GF-D8 (cell line): ENCODE data around the gene APMAP.
"Not testable (repeated sequence)": the region's sequence is repeated elsewhere in the genome, so short reads cannot be mapped to it uniquely, and the experiment has no call there.

Source experiments
- DNase-seq: peaks from one replicate; lab custom pipeline; 2025; lab: John Stamatoyannopoulos, UW

APMAP gene

DNA sequence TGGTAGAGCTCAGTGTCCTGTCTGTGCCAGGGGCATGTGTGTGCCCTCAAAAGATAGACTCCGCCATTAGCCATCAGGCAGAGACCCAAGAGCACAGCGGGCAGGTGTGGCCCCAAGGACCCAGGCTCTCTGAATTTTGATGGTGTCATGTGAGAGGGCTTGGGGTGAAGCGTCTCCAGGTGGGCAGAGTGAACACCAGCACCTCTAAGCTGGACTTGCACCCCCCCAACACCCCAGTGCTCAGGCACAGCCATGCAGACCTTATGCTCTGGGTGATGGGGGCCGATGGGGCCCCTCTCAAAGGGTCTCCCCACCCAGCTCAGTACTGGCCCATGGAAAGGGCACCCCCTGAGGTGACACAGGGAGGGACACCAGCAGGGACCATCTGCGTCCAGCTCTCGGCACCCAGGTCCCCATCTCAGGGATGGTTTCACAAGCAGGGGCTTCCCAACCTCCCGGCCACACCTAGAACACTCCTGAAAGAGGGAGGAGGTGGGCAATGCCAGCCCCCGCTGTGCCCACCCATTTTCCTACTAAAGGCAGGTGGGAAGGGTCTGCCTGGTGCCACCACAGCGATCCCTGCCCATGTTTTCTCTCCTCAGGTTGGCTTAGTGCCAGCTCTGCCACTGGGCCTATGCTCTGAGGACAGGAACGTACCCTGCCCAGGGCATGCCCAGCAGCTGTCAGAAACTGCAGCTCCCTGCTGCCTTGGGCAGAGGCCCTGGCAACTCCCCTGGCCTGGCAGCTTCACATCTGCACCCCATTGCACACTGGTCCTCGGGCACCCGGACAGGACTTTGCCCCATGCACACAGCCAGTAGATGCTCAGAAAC lies 40.0 kb downstream of the APMAP start:
- DNase-seq: no peak

DNA sequence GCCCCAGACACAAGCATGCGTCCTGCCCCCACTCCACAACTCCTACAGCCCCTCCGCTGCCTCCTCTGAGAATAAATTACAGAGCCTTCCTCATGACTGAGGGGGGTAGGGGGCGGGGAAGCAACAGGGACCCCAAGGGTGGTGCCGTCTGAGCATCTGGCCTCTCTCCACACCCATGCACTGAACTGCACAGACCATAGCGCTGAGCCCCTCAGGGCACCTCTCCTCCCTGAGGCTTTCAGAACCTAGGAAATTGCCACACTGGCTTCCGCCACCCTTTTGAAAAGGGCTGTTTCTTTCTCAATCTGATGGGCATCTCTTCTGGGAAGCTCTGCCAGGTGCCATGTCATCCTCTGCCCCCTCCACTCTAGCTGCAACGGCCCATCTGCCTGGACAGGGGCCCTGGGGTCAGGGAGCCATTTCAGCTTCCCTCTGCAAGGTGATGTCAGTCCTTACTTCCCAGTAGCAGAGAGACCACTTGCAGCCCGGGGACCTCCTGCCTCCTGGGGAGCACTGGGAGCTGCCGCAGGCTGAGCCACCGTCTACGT lies 40.9 kb downstream of the APMAP start:
- DNase-seq: peak; percentile 95

DNA sequence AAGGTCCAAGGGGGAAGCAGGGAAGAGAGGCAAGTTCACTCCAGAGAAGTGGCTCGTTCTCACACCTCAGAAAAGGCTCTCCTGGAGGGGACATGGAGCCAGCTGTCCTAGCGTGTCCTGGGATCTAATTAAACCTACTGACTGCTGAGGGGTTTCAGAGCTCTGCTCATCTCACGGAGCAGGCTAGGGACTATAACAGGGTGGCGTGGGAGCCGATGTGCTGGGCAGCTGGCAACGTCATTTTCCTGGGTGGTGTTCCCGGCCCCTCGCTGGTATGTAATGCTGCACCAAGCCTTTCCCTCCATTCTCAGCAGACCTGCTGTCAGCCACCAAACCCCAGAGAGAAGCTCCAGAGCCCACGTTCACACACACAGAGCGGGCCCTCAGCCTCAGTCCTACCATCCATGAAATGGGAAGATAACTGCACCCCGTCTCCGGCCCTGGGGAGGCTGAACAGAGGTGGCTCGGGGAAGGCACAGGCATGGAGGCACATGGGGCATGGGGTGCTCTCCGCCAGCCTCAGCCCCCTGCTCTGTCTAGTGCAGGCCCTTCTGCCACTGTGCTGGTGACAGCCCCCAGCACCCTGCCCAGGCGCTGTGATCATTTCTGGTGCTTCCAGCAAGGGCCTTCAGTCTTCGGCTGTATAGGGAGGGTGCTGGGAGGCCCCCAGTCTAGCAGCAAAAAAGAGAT lies 41.6 kb downstream of the APMAP start:
- peak; percentile 50 for DNase-seq

DNA sequence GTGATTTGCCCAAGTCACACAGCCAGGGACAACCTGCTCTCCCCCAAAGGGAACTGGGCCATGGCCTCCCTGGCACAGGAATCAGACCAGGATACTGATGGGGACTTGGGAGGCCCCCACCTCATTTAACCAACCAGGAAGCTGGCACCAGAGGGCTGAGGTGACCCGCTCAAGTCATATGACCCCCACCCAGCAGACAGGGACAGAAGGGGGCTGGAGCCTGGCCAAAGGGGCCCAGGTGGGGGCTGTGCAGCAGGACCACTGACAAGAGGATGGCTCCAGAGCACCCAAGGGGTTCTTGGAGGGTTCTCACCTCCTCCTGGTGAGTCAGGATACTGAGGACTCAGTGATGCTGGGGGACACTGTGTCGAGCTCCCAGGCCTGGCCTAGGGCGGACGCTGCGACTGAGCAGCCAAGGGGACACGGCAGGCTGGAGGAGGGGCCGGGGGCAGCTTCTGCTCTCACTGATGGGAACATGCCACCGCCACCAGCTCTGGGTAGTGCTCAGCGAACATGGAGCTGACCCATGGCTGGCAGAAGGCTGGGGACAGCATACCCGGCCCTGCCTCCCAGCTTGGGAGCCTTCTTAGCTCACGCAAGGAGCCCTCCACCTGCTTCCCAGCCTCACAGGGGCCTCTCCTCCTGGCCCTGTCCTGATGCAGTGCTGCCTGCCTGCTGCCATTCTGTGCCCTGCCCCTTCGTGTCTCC lies 42.3 kb downstream of the APMAP start:
- no peak for DNase-seq

DNA sequence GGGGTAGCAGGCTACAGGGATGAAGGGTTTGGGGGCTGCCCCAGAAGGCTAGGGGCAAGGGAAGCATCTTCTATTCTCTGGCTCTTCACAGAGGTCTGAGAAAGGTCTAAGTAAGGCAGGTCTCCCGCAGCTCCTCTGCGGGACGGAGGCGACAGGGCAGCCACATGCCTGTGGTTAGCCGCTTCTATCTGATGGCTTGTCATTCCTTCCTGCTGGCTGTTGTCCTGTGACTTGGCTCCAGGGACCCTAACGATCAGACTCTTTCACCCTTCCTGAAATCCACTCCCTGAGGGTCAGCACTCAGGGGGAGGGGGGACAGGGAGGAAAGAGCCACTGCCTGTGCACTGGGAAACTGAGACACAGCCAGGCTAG lies 42.8 kb downstream of the APMAP start:
- peak; percentile 67 for DNase-seq

DNA sequence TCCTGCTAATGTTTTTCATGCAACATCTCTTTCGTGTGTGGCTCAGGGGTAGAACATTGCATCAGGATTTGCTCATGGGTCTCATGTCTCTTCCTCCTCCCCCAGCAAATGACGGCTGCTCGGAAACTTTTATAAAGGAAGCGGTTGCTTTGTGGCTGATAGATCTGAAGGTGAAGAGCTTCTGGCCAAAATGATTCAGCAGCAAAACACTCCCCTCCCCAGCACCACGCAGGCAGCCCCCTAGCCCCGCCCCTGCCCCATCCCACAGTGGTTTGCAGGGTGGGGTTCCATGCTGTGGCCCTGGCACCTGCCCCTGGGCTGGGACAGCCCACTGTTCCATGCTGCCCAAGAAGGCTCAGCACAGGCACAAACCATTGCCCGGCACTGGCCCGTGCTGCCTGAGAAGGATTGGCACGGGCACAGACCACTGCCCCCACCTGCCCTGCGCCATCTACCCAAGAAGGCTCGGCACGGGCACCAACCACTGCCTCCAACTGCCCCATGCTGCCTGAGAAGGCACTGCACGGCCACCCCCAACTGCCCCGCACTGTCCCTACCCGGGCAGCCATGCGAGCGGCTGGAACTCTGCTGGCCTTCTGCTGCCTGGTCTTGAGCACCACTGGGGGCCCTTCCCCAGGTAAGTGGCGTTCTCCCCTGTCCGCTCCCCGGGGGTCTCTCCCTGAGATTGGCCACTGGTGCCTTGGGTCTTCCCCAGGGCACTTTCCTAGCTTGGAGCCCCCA lies 43.4 kb downstream of the APMAP start, which contains the start of gene CST7:
TSS of gene CST7 (plus strand) at position 331 of the 741 bp plus-strand sequence. CDS start at position 568, 237 bp downstream.
- DNase-seq: peak; percentile 99

DNA sequence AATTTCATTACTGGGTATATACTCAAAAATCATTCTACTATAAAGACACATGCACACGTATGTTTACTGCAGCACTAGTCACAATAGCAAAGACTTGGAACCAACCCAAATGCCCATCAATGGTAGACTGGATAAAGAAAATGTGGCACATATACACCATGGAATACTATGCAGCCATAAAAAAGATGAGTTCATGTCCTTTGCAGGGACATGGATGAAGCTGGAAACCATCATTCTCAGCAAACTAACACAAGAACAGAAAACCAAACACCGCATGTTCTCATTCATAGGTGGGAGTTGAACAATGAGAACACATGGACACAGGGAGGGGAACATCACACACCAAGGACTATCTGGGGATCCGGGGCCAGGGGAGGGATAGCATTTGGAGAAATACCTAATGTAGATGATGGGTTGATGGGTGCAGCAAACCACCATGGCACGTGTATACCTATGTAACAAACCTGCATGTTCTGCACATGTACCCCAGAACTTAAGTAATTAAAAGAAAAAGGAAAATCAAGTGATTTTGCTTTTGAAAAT lies 44.1 kb downstream of the APMAP start:
- not testable (repeated sequence) for DNase-seq

DNA sequence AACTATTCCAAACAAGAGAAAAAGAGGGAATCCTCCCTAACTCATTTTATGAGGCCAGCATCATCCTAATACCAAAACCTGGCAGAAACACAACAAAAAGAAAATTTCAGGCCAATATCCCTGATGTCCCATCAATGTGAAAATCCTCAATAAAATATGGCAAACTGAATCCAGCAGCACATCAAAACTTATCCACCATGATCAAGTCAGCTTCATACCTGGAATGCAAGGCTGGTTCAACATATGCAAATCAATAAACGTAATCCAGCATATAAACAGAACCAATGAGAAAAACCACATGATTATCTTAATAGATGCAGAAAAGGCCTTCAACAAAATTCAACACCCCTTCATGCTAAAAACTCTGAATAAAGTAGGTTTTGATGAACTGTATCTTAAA lies 46.2 kb downstream of the APMAP start:
- DNase-seq: not testable (repeated sequence)

DNA sequence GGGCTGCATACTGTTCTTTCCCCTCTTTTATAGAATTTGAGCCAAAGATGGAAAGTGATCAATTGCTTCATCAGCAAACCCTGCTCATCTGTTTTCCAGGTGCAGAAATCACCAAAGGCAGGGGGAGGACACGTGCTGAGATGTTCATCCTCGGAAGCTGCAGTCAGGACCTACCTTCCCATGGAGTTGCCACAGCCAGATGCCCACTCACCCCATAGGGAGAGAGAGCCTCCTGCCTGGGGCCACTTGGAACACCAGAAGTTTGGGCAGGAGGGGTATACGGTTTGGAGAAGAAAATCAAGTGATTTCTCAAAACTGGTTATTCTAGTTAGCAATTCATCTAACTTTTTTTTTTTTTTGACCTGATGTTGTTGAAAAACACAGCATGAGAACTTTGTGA lies 48.8 kb downstream of the APMAP start:
- DNase-seq: no peak

DNA sequence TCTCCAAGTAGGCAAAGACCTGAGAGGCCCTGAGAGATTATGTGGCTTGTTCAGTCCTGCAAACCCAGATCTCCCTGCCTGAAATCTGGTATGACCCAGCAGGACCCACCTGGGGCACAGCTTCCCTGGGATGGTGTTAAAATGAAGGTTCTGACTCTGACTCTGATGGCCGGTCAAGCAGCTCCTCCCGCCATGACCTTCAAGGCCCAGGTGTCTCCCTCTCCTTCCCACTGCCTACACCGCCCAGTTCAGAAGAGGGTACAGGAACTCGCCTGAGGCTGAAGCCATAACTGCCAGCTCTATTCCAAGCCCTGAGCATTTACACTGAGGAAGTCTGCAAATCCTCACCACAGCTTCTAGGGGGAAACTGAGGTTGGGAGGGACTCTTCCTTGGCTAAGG lies 49.4 kb downstream of the APMAP start:
- DNase-seq: no peak

DNA sequence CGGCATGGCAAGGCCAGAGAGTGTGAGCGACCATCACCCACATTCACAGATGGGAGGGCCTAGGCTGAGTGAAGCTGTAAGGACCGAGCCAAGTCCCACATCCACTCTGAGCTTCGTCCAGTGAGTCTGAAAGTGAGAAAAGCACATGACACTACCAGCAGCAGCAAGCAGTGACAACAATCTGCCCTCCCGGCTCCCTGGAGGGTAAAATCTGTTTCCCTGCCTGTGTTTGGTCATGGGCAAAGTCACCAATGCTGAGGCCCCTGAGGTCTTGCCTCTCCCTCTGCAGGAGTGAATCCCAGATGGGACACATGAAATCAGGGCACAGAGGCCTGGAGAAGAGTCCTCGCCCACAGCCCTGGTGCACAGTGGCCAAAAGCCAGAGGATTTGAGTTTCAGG lies 49.9 kb downstream of the APMAP start:
- DNase-seq: no peak

DNA sequence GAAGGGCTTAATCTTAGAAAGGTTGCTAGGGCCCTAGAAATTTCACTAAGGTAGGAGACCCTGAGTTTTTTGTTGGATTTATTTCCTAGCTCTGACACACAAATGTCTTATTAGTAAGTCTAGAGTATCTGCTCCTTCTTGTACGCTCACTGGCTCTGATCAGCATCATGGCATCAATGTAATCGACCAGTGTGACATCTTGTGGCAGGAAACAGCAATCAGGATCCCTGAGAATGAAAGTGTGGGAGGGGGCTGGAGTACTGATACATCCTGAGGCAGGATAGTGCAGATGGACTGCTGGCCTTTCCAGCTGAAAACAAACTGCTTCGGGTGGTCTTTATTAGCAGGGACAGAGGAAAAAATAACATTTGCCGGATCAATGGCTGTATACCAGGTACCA lies 53.5 kb downstream of the APMAP start:
- DNase-seq: no peak

DNA sequence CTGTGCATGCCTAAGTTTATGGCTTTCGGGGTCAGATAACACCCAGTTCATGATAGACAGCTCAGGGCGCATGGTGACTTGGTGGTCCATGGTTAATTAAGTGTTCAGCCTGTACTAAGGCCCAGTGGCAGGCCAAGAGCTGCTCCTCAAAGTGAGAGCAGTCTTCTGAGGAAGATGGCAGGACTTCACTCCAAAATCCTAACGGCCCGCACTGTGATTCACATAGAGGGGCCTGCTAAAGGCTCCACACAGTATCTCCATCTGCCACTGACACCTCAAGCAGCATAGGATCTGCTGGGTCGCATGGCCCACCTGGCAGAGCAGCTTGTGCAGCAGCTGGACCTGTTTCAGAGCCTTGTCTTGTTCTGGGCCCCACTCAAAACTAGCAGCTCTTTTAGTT lies 54.1 kb downstream of the APMAP start:
- no peak for DNase-seq

DNA sequence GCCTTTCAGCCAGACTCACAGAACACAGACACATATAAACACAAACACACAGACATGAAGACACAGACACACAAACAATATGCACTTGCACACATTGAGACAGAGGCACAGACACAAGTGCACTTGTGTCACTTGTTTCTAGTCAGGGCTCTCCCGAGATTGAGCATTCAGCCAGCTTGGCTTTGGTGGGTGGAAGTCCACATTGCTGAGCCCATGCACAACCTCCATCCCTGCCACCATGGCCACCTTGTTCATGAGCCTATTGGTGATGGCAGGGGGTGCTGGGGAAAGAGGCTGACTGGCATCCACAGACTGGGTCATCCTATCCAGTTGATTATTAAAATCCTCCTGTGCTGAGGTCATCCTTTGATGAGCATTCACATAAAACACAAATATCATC lies 55.0 kb downstream of the APMAP start:
- DNase-seq: no peak

DNA sequence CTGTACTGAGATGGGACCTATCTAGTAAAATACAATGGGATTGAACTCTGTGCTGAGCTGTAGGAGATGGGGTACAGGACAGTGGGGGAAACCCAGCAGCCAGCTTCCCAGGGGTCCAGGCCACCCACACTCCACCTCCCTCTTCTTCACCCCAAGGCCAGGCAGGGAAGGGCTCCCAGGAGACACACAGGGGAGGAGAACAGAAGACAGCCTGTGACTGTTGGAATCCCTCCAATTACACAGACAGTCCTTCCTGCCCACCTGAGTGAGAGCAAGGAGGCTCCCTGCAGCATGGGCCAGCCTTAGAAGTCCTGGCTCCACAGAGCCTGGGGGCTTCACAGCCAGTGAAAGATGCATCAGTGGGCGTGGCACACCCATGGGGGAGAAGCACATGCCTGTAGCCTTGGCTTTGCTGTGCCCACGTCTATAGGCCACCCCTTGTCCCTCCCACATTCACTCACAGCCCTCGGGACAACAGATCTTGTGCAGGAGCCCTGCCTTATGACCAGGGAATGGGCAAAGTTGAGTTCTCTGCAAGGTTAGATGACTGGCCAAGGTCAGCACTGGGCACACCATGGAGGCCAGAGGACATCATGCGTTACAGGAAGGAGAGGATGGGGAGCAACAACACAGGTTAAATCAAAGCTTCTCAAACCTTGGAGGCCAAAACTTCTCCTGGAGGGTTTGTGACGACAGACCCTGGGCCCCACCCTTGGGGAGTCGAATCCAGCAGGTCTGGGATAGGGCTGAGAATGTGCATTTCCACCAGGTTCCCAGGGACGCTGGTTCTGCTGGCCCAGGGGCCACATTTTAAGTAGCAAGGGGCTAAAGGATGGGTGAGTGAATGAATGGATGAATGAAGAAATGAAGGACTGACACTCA lies 55.8 kb downstream of the APMAP start:
- no peak for DNase-seq

DNA sequence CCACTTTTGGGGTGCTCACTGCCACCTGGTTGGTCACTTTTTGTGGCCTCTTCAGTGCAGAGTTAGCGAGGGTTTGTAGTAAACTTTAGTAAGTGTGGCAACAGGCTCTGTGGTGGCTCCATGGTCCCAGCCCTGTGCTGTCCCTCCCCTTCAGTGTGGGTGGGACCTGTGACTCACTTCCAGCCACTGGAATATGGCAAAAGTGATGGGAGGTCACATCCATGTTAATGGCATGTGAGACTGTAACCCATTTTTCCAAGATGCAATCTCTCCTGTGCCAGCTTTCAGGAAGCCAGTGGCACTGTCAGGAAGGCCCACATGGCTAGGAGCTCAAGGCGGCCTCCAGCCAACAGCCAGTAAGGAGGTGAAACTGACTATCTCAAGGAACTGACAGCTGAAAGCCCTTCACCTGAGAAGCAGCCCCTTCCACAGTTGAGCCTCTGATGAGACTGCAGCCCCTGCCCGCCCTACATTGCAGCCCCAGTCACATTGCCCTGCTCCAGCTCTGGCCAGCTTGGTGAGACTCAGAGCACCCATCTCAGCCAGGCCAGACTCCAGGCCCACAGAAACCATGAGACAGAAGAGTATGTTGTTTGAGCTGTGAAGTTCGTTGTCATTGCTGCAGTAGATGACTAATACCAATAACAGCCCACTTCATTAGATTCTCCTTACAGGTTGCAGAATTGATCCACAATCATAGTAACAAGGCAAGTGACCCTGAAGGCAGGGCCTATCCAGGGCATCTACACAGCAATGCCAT lies 56.6 kb downstream of the APMAP start:
- no peak for DNase-seq

DNA sequence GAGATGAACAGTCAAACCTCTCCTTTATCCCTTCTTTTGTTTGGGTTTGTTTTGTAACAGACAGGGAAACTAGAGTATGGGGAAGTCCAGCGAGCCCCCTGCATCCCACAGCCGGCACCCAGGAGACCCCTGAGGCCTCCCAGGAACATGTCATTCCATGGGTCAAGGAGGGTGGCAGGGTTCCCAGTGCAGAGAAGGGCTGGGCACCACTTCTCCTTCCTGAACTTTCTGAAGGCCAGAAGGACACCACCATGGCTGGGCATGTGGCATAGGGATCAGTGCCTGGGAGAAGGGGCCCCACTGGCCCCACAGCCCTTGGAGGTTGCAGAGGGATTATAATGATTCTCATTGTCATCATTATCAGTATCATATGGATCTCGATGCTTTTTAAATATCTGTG lies 57.4 kb downstream of the APMAP start:
- no peak for DNase-seq

DNA sequence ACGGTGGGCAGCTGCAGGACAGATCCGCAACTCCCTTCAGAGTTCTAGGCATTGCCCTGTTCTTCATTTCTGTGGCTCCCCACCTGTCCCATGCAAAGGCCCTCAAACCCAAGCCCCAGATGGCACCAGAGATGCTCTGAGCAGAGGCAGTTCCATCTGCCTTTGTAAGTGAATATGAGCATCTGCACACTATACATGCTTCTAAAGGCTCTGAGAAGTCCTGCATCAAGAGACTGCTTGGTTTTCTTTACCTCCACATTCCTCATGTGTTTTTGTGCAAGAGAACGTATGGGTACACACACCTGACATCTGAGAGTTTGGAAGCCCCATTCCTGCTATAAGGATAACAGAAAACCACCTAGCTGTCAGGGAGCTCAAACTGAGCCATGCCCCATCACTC lies 57.8 kb downstream of the APMAP start:
- DNase-seq: no peak

DNA sequence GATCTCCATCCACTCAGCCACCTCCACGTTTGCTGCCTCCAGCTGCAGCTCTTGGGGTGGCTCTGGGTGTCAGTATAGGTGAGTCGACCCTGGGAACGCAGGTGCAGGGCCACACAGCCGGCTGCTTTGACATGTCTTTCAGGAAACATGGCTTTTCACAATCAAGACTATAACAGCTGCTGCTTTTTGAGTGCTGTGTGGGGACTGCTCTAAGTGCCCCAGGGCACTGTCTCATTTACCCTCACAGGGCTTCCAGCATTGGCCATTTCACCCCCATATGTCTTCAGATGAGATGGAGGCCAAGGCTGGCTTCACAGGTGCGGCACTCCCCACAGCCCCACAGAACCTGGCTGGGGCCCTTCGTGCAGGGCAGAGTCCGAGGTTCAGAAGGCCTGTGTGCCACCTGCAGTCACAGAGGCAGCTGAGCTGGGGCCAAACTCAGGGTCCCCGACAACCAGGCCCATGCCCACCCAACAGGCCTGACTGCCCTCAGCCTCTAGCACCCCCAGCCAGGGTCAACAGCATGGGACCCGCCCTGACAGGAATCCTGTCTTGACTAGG lies 58.4 kb downstream of the APMAP start:
- DNase-seq: no peak
